GM19395 (cell line): ENCODE measurements around the gene GREB1L.
"Not testable (repeated sequence)": the region's sequence is repeated elsewhere in the genome, so short reads cannot be mapped to it uniquely, and the experiment has no call there.

Experiments used
- ATAC-seq: cut with Tn5 transposase; IDR thresholded peaks from one replicate; pipeline ENCODE4 v1.9.1; 2021; ENCODE audit warnings: mild to moderate bottlenecking, moderate library complexity; ENCODE audit not compliant: unreplicated experiment

GREB1L gene

GRCh38 chr18:21262979-21263378, 20.9 kb downstream of the GREB1L start:
- no peak for ATAC-seq

GRCh38 chr18:21264651-21265050, 22.6 kb downstream of the GREB1L start:
- no peak for ATAC-seq

GRCh38 chr18:21265971-21266673, 24.1 kb downstream of the GREB1L start:
- ATAC-seq = no peak

GRCh38 chr18:21267400-21267799, 25.4 kb downstream of the GREB1L start:
- no peak for ATAC-seq

- no peak for ATAC-seq
Measured at GRCh38 chr18:21269349-21269748, 27.3 kb downstream of the GREB1L start.

GRCh38 chr18:21270453-21270852, 28.4 kb downstream of the GREB1L start:
- ATAC-seq = no peak

- no peak for ATAC-seq
Measured at GRCh38 chr18:21272016-21272579, 30.1 kb downstream of the GREB1L start.

- no peak for ATAC-seq
Measured at GRCh38 chr18:21273568-21273967, 31.5 kb downstream of the GREB1L start.

- no peak for ATAC-seq
Measured at GRCh38 chr18:21275645-21276044, 33.6 kb downstream of the GREB1L start.

- no peak for ATAC-seq
Measured at GRCh38 chr18:21277578-21277977, 35.5 kb downstream of the GREB1L start.

GRCh38 chr18:21278218-21278617, 36.2 kb downstream of the GREB1L start:
- not testable (repeated sequence) for ATAC-seq

- ATAC-seq = no peak
Measured at GRCh38 chr18:21281603-21282002, 39.6 kb downstream of the GREB1L start.

GRCh38 chr18:21284540-21284939, 42.5 kb downstream of the GREB1L start:
- ATAC-seq = no peak

- ATAC-seq = no peak
Measured at GRCh38 chr18:21289827-21290226, 47.8 kb downstream of the GREB1L start.

- no peak for ATAC-seq
Measured at GRCh38 chr18:21291106-21291505, 49.1 kb downstream of the GREB1L start.

- ATAC-seq = no peak
Measured at GRCh38 chr18:21293479-21293878, 51.4 kb downstream of the GREB1L start.

- ATAC-seq = no peak
Measured at GRCh38 chr18:21295101-21295500, 53.1 kb downstream of the GREB1L start.

- no peak for ATAC-seq
Measured at GRCh38 chr18:21296045-21296444, 54.0 kb downstream of the GREB1L start.

GRCh38 chr18:21298351-21298750, 56.3 kb downstream of the GREB1L start:
- no peak for ATAC-seq

GRCh38 chr18:21300035-21300907, 58.2 kb downstream of the GREB1L start:
- ATAC-seq = no peak

- no peak for ATAC-seq
Measured at GRCh38 chr18:21300908-21301200, 58.8 kb downstream of the GREB1L start.

GRCh38 chr18:21303445-21303844, 61.4 kb downstream of the GREB1L start:
- no peak for ATAC-seq
